K562 treated with DMSO at 1 percent for 12 hours (cell line): ENCODE results near the gene RUFY3. TPM values are rescaled to one million over a fixed set of nuclear protein-coding genes. Genes with fewer than 3 reads are reported as not detected.

Source experiments
- total RNA-seq: library from RNA; unstranded; fragments of 300-600 nt; gene quantifications from 2 replicates; pipeline ENCODE4 v1.2.3, GENCODE V29; 2022; ENCODE audit not compliant: insufficient read depth

RUFY3 gene
- 7.4 and 32.3 TPM in 2 replicates for total RNA-seq

GRCh38 chr4:70721747-70722146 lies at the start of gene RUFY3:
Gene RUFY3 (plus strand): TSS chr4:70721964. CDS start chr4:70722574, 610 bp downstream.

GRCh38 chr4:70687821-70688794 lies 33.7 kb upstream of the RUFY3 start, which contains the start of gene UTP3:
Gene UTP3 (plus strand): TSS chr4:70688532. CDS start chr4:70688678, 146 bp downstream.

GRCh38 chr4:70839589-70840093 lies 117.9 kb downstream of the RUFY3 start, which contains the start of gene GRSF1:
Gene GRSF1 (minus strand): TSS chr4:70839890. CDS start chr4:70839827, 63 bp downstream.

Other genes with a start within 250 kb of the RUFY3 start
- not detected in 2 replicates for gene MUC7, start 249.8 kb upstream of the RUFY3 start, total RNA-seq
- gene AMTN, start 203.4 kb upstream of the RUFY3 start, total RNA-seq: not detected in 2 replicates
- gene AMBN, start 129.7 kb upstream of the RUFY3 start, total RNA-seq: not detected in 2 replicates
- gene ENAM, start 93.2 kb upstream of the RUFY3 start, total RNA-seq: not detected in 2 replicates
- not detected in 2 replicates for gene JCHAIN, start 55.5 kb upstream of the RUFY3 start, total RNA-seq
- 16.5 and 28.1 TPM in 2 replicates for gene UTP3, start 33.4 kb upstream of the RUFY3 start, total RNA-seq
- gene GRSF1, start 117.9 kb downstream of the RUFY3 start, total RNA-seq: 31.5 and 53.5 TPM in 2 replicates
- gene MOB1B, start 180.4 kb downstream of the RUFY3 start, total RNA-seq: 4.1 and 27.8 TPM in 2 replicates